ENCODE measurements around the gene FOXN4.
"Not testable (repeated sequence)": the region's sequence is repeated elsewhere in the genome, so short reads cannot be mapped to it uniquely, and the experiment has no call there.

The FOXN4 gene, protein sequence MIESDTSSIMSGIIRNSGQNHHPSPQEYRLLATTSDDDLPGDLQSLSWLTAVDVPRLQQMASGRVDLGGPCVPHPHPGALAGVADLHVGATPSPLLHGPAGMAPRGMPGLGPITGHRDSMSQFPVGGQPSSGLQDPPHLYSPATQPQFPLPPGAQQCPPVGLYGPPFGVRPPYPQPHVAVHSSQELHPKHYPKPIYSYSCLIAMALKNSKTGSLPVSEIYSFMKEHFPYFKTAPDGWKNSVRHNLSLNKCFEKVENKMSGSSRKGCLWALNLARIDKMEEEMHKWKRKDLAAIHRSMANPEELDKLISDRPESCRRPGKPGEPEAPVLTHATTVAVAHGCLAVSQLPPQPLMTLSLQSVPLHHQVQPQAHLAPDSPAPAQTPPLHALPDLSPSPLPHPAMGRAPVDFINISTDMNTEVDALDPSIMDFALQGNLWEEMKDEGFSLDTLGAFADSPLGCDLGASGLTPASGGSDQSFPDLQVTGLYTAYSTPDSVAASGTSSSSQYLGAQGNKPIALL

DNA sequence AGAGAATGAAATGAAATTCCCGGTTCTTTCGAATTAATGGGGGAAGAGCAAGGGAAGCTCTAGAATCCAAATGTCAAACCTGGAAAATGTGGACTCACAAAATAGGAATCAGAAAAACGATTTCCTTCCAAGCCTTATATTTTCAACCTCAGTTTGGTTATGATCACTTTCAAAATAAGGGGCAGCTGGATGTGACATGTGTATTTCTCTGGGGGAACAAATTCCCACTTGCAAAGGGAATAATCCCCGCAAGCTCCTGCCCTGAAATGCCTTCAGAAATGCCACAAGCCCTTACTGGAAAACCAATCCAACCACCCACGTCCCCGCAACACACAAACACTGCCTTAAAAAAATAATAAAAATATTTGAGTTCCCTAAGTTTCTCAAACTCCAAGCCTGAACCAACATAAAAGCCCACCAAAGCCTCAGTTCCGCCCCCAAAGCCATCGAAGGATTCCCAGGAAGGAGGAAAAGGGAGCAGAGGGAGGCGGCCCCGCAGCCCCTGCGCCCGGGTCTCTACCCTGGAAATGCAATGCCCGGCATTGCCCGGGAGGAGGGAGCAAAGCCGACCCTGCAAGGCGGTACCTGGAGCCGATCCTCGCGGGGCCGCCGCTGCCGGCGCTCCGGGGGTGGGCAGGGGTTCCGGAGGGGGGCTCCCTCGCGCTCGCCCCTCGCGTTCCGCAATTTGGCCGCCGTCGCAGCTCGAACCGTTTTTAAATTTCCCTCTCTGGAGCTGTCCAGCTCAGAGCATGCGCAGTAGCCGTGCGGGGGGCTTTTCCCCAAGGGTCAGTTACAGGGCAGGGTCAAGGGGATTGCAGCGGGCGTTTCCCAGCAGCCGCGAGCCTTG is at the start of gene FOXN4:
FOXN4 (minus strand) TSS at position 751 of the 847 bp plus-strand sequence. CDS start 963 bp downstream, outside the sequence.
- peak; percentile 75 for DNase-seq

DNA sequence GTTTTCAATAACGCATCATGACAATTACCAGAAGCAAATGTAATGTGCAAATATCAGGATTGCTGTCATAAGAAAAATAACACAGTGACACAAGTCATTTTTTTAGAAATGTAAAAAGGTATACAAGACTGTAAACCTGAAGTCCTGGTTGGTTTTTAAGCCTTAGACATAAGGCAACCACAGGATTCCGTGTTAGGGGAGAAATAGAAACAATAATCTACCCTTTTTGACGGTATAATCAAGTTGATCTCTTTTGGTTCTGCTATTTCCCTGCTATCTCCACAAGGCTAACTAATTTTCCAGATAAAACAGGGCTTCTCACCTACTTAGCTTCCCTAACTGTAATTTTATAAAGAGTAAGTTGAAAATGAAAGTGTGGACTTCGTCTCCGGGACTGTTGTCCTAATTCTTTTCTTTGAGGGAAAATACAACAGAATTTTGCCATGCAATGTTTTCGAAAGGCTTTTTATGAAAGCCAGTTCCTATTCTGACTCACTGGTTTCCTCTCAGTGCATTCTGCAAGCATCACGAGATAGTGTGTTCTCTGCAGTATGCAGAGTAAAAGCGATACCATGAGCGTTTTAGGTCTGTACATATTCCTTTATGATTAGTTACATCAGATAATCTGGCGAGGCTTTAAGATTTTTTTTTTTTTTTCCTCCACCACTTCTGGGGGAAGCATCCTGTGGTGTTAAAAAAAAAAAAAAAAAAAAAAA is 49.2 kb upstream of the FOXN4 start:
- no peak for DNase-seq

DNA sequence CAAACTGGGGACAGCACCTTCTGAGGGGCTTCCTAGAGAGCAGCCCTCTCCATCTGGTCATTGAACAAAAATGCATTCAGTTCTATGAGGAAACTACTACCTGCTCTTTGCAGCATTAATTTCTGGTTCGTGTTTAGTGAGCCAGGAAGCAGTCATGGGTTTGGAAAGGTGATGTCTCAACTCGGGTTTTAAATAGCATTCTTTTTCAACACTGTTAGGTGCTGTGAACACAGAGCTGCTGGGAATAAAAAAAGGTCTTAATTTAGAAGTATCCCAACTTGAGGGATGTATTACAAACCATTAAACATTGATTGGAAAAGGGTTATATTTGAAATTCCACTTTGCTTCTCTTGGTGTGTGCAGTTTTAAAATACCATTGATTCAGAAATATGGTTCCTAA is 47.9 kb upstream of the FOXN4 start:
- no peak for DNase-seq

DNA sequence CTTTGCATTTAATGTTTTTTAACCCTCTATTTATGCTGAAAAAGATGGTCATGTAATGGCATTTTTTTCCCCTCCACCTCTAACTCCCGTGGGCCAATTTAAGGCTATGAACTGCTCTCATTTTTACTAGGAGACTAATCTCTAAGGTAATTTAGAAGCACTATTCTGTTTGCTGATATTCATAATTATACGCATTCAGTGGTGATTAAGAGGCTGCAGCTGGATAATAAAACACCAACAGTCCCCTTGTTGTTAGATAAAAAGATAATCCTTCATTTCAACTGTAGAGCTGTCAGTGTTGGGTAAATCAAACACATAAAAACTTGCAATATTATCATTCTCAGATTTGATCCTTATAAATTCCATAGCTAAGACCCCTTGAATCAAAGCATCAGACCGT is 47.5 kb upstream of the FOXN4 start:
- DNase-seq: no peak

DNA sequence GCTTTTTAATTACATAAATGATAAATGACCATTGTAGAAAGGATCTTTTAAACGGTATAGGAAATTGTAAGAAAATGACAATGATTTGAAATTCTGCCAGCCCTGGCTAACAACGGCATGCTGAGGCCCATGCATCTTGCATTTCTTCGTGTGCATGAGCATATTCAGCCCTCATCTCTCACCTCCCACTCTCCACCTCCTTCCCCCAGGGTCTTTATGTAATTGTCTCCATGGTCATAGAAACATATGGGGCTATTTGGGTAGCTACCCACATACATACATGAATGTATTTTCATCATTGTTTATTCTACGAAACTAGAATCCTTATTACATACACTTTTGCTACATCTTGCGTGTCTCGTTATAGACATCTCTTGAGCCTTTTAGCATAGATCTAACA is 43.1 kb upstream of the FOXN4 start:
- DNase-seq: no peak

DNA sequence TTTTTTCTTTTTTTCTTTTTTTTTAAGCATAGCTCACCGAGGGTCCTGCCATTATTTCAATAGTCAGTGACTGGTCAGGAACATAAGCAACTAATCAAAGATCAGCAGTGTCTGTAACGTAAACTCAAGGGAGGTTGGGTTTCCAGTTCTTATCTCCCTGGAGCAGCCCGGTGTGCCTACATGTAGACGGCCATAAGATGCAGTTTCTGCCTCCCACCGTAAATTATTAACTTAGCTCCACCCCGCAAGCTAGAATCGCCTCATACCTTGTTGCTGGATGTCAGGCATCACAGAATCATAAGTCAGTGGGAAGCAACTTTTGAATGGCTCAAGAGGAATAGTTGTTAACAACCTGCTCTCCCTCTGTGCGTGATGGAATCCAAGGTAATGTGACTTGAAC is 38.5 kb upstream of the FOXN4 start, which contains the start of gene MYO1H:
MYO1H (plus strand) TSS at position 312 of the 400 bp plus-strand sequence; CDS start at position 373, 61 bp downstream.
- no peak for DNase-seq

DNA sequence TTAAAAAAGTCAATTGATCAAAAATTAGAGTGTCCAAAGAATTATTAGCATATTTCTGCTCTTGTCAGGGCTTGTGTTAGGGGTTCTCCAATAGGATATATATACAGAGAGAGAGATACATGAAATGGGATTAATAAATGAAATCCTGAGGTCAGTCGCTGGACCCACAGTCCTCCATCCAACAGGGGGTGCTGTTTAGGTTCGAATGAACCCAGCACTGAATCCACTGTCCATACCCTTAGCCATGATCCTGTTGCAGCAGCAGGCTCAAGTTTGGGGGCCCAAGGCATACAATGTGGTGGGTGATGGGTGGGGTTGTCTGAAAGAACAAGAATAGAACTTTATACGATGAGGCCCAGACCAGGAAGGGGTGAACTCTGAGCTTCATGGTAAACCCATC is 37.8 kb upstream of the FOXN4 start:
- DNase-seq: no peak

DNA sequence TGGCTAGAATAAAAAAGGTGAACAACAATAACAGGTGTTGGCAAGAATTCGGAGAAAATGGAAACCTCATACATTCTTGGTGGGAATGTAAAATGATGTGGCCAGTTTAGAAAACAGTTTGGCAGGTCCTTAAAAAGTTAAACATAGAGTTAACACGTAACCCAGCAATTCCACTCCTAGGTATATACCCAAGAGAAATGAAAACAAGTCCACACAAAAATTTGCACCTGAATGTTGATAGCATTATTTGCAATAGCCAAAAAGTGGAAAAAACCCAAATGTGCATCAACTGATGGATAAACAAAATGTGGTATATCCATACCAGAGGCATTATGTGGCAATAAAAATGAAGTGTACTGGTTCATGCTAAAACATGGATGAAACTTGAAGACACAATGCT is 36.3 kb upstream of the FOXN4 start:
- no peak for DNase-seq

DNA sequence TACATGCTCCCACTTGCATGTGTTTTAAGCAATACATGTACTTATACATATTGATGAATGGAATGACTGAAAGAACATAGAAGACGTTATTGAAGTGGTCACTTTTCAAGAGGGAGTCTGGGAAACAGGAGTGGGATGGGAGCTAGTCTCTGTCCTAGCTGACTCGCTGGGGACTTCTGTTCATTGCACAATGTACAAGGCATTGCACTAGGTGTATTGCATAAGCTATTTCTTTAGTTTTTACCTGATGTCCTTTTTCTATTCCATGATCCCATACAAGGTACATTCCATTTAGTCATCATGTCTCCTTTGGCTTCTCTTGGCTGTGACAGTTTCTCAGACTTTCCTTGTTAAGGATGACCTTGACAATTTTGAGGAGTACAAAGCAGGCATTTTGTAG is 34.6 kb upstream of the FOXN4 start:
- no peak for DNase-seq

DNA sequence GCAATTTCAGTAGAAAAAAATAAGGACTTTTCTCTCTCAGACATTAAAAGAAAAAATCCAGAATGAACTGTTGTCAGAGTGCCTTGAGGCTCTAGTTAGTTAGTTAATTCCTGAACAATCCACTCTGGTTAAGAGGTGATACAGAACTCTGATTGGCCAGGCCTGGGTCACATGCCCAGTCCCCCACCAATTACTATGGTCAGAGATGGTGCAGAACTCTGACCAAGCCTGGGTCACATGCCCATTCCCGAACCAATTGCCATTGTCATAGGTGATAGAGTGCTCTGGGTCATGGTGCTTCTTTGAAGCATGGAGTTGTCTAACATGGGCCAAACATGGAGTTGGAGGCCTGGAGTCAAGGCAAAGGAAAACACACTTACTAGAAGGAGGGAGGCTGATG is 27.5 kb upstream of the FOXN4 start:
- DNase-seq: no peak

DNA sequence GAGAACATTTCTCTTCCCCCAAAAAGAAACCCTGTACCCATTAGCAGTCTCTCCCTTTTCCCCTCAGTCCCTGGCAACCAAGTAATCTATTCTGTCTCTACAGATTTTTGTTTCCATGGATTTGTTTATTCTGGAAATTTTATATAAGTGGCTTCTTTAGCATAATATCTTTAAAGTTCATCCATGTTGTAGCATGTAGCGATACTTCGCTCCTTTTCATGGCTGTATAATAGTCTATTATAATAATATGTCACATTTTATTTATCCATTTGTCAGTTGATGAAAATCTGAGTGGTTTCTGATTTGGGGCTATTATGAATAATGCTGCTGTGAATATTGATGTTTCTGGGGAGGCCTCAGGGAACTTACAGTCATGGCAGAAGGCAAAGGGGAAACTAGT is 25.8 kb upstream of the FOXN4 start:
- DNase-seq: no peak

DNA sequence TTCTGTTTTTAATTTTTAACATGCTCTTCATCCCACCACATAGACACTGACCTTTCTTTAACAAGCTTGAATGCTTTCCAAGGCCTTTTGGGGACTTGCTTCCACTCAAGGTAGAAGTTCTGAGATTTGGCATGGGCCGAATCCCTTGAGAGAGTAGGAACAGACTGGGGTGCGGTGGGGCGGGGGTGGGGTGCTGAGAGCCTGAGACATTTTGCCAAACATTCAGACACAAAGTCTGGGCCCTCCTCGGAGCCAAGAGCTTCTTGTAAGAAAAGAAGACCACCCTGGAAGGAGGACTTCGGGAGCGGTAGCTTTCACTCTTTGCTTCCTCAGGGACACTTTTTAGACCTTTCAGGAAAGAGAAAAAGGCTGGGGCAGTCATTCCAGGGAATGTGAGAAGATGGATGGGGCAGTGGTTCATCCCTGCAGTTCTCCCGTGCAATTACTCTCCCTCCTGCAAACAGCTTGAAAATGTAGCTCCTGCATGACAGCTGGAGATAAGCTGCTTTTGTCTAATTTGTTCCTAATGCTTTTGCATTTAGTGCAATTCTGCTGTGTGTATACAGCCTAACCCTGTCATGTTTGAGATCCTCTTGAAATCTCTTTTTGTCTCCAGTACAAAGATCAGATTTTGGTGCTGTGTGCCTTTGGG is 22.3 kb upstream of the FOXN4 start:
- peak; percentile 49 for DNase-seq

DNA sequence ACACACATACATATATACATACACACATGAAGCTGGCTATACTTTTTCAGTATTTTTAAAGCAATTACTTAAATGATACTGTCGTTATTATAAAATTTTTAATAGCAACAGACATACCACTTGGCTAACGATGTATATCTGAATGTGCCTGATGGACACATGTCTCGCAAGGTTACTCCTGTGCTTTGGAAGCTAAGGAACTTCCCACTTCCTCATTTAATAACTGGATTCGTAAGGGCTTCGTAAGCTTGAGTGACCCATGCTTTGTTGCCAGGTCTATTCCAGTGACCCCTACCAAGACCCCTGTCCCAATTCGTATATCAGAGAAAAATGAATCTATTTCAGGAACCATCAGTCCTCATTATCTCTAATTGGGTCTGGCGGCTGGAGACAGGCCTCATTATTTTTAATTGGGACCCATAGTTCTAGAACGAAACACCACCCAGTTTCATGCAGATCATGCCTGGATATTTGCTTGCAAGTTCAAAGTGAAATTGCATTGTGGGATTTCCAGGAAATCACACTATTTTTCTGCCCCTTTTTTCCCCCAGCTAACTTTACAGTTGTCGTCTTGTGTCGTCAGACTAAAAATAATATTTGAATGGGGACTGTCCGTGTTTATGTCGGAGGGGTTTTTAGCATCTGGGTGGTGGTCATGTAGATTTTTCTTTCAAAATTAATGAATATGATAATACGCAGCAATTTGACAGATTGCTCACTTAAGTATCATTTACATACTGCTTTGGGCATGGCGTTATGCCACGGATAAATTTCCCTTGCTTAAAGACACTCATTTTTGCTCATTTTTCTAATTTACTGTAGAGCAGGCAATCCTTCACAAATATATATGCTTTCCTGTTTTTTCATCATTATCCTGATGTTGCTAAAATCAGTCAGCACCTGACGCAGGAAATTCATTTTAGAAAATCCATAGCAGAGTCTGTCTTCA is 21.5 kb upstream of the FOXN4 start:
- peak; percentile 87 for DNase-seq

DNA sequence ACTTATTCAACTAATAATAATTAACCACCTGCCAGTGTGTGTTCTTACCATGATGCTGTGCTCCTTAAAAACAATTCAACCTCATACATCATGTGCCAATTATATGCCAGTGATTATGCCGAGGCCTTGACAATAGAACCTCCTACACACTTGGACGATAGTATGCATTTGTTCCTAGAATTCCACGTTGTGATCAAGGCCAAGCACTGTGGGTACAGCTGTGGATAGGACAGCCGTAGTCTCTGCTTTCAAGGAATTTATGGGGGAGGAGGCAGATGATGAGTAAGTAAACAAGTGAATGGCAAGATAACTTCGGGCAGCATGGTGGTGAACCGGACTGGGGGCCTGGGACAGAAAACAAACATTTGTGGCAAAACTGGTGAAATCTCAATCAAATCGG is 20.6 kb upstream of the FOXN4 start:
- peak; percentile 44 for DNase-seq

DNA sequence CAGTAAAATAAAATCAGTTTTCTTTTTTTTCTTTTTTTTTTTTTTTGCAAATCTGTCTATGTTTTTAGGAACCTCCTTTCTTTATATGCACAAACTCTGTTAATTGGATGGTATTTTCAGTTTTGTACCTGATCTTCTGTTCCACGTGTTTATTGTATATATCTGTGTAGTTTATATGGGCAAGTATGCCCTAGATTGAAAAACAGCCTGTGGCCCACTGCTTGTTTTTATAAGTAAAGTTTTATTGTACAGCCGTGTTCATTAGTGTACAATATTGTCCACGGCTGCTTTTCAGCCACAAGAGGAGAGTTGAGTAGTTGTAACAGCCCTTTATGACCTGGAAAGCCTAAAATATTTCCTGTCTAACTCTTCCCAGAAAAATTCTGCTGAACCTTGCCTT is 19.9 kb upstream of the FOXN4 start:
- no peak for DNase-seq

DNA sequence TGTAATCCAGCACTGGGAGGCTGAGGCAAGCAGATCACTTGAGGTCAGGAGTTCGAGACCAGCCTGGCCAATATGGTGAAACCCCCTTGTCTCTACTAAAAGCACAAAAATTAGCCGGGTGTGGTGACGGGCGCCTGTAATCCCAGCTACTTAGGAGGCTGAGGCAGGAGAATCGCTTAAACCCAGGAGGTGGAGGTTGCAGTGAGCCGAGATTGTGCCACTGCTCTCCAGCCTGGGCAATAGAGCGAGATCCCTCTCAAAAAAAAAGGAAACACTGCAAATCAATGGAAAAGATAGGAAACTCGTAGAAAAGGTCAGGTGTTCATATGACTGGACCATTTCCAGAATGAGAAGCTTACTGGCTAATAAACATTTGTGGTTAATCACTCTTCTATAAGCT is 12.2 kb upstream of the FOXN4 start:
- DNase-seq: not testable (repeated sequence)

DNA sequence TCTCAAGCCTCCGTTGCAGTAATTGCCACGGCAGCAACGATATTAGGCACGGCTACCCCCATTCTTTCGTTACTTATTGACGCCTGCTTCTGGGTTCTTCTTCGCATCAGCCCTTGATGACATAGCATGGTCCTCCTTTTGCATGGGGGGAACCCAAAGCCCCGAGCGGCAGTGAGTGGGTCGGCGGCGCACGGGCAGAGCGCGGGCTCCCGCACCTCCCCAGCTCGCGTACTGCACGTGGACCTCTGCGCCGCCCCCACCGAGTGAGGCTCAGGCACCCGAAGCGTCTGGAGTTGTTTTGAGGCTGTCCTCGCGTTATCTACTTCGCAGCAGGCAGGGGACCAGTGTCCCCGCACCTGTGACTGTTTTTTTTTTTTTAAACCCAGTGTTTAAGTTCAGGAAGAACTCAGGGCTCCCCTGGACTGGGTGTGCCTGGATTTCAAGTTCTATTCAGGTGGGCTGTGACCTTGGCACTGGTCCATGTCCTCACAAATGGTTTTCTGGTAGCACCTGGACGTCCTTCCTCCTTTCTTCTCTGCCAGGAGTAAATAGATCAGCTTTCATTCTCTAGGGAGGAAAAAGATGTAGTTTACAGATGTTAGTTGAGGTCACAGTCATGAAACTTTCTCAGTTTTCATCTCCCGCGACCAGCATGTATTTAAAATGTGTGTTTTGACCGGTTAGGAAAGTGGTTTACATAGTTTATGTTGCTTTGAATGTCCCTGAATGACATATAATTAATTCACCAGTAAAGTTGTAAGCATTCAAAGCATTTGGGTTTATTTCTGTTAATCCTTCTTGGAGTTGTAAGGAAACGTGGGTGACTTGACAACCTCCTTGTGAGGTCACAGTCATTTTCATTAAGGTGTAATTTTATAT is 1.4 kb upstream of the FOXN4 start:
- peak; percentile 76 for DNase-seq

DNA sequence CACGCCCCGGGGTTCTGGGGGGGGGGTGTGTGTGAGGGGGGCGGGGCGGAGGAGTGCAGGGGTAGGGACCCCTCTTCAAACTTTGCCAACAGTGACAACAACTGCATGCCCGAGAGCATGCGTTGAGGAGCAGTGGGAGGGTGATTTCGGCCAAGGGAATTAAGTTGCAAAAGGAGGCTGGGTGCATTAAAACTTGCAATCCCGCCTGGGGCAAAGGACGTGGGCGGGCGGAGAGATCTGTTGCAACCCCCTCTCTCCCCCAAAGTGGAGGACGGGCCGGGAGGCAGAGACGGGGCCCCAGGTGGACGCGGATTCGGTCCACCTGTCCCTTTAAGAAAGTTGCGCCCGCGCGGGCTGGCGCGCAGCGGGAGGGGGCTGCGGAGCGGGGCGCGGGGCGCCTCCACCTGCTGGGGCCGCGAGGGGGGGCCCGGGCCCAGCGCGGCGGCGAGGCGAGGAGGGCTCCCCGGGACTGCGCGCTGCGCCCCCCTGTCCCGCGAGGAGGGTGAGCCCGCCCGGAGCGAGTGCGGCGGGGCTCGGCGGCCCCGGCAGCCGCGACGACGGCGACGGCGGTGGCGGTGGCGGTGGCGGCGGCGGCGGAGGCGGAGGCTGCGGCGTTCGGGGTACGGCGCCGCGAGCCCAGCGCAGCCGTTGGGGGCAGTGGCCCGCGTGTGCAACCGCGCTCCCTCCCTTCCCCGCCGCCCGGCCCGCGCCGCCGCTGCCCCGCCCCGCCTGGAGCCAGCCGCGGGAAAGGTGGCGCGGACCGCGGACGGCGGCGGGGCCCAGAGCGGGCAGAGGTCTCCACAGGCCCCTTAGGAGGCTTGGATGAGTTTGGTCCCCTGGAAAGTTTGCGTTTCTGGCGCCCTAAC is 530 bp upstream of the FOXN4 start:
- peak; percentile 80 for DNase-seq

DNA sequence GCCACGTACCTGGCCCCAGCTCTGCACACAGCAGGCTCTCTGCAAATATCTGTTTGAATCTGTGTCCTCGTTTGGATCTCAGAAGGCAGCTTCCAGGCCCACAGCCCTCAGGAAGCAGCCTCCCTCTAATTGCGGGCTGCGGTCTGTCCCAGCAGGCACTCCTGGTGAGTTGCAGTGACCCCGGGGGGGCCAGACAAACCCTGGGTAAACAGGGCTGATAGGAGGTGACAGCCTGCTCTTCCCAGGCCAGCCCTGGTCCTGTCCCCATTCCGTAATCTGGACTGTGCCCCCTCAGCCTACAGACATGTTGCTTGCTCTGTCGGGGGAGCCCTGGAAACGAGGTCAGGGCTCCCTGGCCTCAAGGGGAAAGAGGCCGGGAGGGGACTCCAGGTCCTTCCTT is 2.0 kb downstream of the FOXN4 start:
- peak; percentile 67 for DNase-seq

All from retina (tissue), 1 donor.